Right ventricle myocardium superior (tissue), 1 donor: Measurements from ENCODE around the gene TMTC1. TPM values are rescaled to one million over a fixed set of nuclear protein-coding genes. Genes with fewer than 3 reads are reported as not detected.

Source experiments
- ATAC-seq: fragments of 200-7000 bp; cut with Tn5 transposase; one replicate; pipeline ENCODE4 v1.9.1; 2020; ENCODE audit warnings: mild to moderate bottlenecking; ENCODE audit not compliant: poor library complexity
- DNase-seq: peaks from one replicate; pipeline ENCODE4 v3.0.0-alpha.2; 2020
- intact Hi-C: fragments of 100-400 bp; cut with DNase I; formaldehyde crosslinking; loops from one replicate; pipeline ENCODE4 v1.11.2; 2022
- total RNA-seq: library from RNA; stranded (reverse); fragmentation: NEBNext Ultra II Directional; extraction: Animal tissue kit (Norgen Biotek cat#: 25700); gene quantifications from one replicate; pipeline ENCODE4 v1.2.1, GENCODE V29; 2021
- donor health status: DM: no; HTN: yes; CAD: no; lungs with severe emphysema.

The TMTC1 gene
- total RNA-seq, 1 donor from 2014 or later = 29.1 TPM

GRCh38 chr12:29544428-29545101 lies 239.2 kb downstream of the TMTC1 start:
- intact Hi-C loops = no loop called here
- DNase-seq = no peak
- no peak for ATAC-seq

- no peak for DNase-seq
- ATAC-seq = peak; percentile 51
- intact Hi-C loops = no loop called here
Measured at GRCh38 chr12:29543036-29543435, 240.7 kb downstream of the TMTC1 start.

GRCh38 chr12:29537298-29537697 lies 246.4 kb downstream of the TMTC1 start:
- no peak for ATAC-seq
- intact Hi-C loops = no loop called here
- DNase-seq = no peak

- DNase-seq (no peak), ATAC-seq (no peak)
- intact Hi-C loops = no loop called here
Measured at GRCh38 chr12:29534935-29535334, 248.8 kb downstream of the TMTC1 start.

GRCh38 chr12:29533815-29534489 lies 249.8 kb downstream of the TMTC1 start:
- intact Hi-C loops = no loop called here
- DNase-seq (no peak), ATAC-seq (no peak)

- DNase-seq (no peak), ATAC-seq (no peak)
- intact Hi-C loops = no loop called here
Measured at GRCh38 chr12:29531471-29531870, 252.3 kb downstream of the TMTC1 start.

- no peak for DNase-seq
- intact Hi-C loops = no loop called here
- no peak for ATAC-seq
Measured at GRCh38 chr12:29530436-29530835, 253.3 kb downstream of the TMTC1 start.

GRCh38 chr12:29528161-29528560 lies 255.6 kb downstream of the TMTC1 start:
- ATAC-seq (peak; percentile 52), DNase-seq (no peak)
- intact Hi-C loops = no loop called here

GRCh38 chr12:29521951-29522350 lies 261.8 kb downstream of the TMTC1 start:
- ATAC-seq (no peak), DNase-seq (no peak)
- intact Hi-C loops = no loop called here

- intact Hi-C loops = no loop called here
- ATAC-seq (no peak), DNase-seq (no peak)
Measured at GRCh38 chr12:29519585-29520182, 264.1 kb downstream of the TMTC1 start.

GRCh38 chr12:29518407-29518806 lies 265.3 kb downstream of the TMTC1 start:
- intact Hi-C loops = no loop called here
- ATAC-seq (no peak), DNase-seq (no peak)

- intact Hi-C loops = no loop called here
- ATAC-seq (no peak), DNase-seq (no peak)
Measured at GRCh38 chr12:29517264-29517663, 266.5 kb downstream of the TMTC1 start.

- DNase-seq (no peak), ATAC-seq (no peak)
- intact Hi-C loops = no loop called here
Measured at GRCh38 chr12:29516431-29516875, 267.3 kb downstream of the TMTC1 start.

GRCh38 chr12:29510591-29511185 lies 273.1 kb downstream of the TMTC1 start:
- intact Hi-C loops = no loop called here
- DNase-seq (no peak), ATAC-seq (no peak)

- DNase-seq (no peak), ATAC-seq (no peak)
- intact Hi-C loops = no loop called here
Measured at GRCh38 chr12:29509503-29509902, 274.2 kb downstream of the TMTC1 start.

- no peak for ATAC-seq
- intact Hi-C loops = no loop called here
Measured at GRCh38 chr12:29508949-29509348, 274.8 kb downstream of the TMTC1 start.

GRCh38 chr12:29505122-29505521 lies 278.6 kb downstream of the TMTC1 start:
- intact Hi-C loops = no loop called here
- ATAC-seq (no peak), DNase-seq (no peak)

More at GRCh38 chr12:29508949-29509348, 274.8 kb downstream of the TMTC1 start:
- no peak for DNase-seq

GRCh38 chr12:29503283-29503682 lies 280.5 kb downstream of the TMTC1 start:
- intact Hi-C loops = no loop called here
- DNase-seq = no peak
- ATAC-seq = no peak

GRCh38 chr12:29499235-29499634 lies 284.5 kb downstream of the TMTC1 start:
- DNase-seq = no peak
- intact Hi-C loops = no loop called here
- no peak for ATAC-seq

- ATAC-seq (no peak), DNase-seq (no peak)
- intact Hi-C loops = no loop called here
Measured at GRCh38 chr12:29497588-29497987, 286.2 kb downstream of the TMTC1 start, which contains the start of gene OVCH1. TSS of gene OVCH1 (minus strand) at chr12:29497686. CDS start at chr12:29497686, 0 bp downstream.
